Ovary (tissue), 9 donors: Measurements from ENCODE around the gene PSEN2. TPM values are rescaled to one million over a fixed set of nuclear protein-coding genes. Genes with fewer than 3 reads are reported as not detected.

ENCODE experiments used
- DNase-seq, 5 donors: peaks; one replicate each; pipeline ENCODE4 v3.0.0-alpha.2; 2019 to 2020
- H3K27ac ChIP-seq, 2 donors: fragments of 200-600 bp; one replicate each; pipeline versions ENCODE4 v1.5.1 to v1.8.0; 2019 to 2022
- H3K27me3 ChIP-seq: fragments of 200-600 bp; one replicate; pipeline ENCODE4 v1.8.0; 2022
- H3K36me3 ChIP-seq: fragments of 200-600 bp; sonication (generic); one replicate; pipeline ENCODE4 v1.5.1; 2019
- H3K4me1 ChIP-seq: one replicate; pipeline ENCODE4 v1.8.1; 2013; ENCODE audit warnings: mild to moderate bottlenecking, moderate library complexity; ENCODE audit not compliant: insufficient read depth
- H3K4me3 ChIP-seq: fragments of 200-600 bp; sonication (generic); one replicate; pipeline ENCODE4 v1.5.1; 2017
- H3K9me3 ChIP-seq, 2 donors: fragments of 200-600 bp in 1 of 2; sonication (generic) in 1 of 2; one replicate each; pipeline versions ENCODE4 v1.5.1 to v1.8.1; 2013 to 2019; ENCODE audit warnings: mild to moderate bottlenecking in 1 of 2, moderate library complexity in 1 of 2
- EP300 ChIP-seq: sonication (generic); formaldehyde crosslinking; IDR thresholded peaks from one replicate; pipeline ENCODE4 v1.6.1; 2017; ENCODE audit warnings: antibody characterized with exemption
- POLR2A ChIP-seq: fragments of 450-650 bp; IDR thresholded peaks from one replicate; pipeline ENCODE4 v1.6.1; 2017; ENCODE audit warnings: antibody characterized with exemption, mild to moderate bottlenecking, moderate library complexity
- WGBS, 3 donors: extraction: QIAGEN DNeasy Blood & Tissue Kit in 1 of 3; methylation state at CpG; one replicate each; pipeline versions ENCODE4 v1.1.5 to v1.1.7; 2013 to 2017; 5-methylcytosine and 5-hydroxymethylcytosine counted together
- intact Hi-C, 4 donors: fragments of 100-400 bp; cut with DNase I; formaldehyde crosslinking; loops; one replicate each; pipeline versions ENCODE4 v1.11.0 to v1.15.1; 2022 to 2023
- polyA plus RNA-seq, 2 donors: library from polyadenylated mRNA; stranded (reverse); fragments of 200-250 nt in 1 of 2; fragments of 350-450 nt in 1 of 2; fragmentation: Illumina TruSeq in 1 of 2; extraction: RNeasy Lipid Tissue Mini Kit (QIAGEN cat#74804) in 1 of 2; gene quantifications; one replicate each; pipeline ENCODE4 v1.2.3, GENCODE V29; 2013 to 2014
- total RNA-seq, 7 donors: library from RNA; depleted of rRNA in 2 of 7; stranded (reverse); fragments of >200 nt in 2 of 7; fragmentation: NEBNext Ultra II Directional in 3 of 7; extraction: Animal tissue kit (Norgen Biotek cat#: 25700) in 3 of 7; gene quantifications; one replicate each; pipeline versions ENCODE4 v1.1.0 to v1.2.4, GENCODE V29; 2016 to 2023
- TF ChIP-seq, protein P1 (sequence below), 3 donors: fragments of 450-650 bp in 2 of 3; fragments of 200-600 bp in 1 of 3; IDR thresholded peaks; one replicate each; pipeline versions ENCODE4 v1.5.1 to v1.8.0; 2016 to 2022; ENCODE audit warnings: antibody characterized with exemption in 3 of 3, mild to moderate bottlenecking in 1 of 3
- donor health status: DM: no; HTN: no; CAD: no; lungs with moderate emphysema.
- donor health status: DM: no; HTN: no; CAD: no.
- donor health status: Bipolar disorder and iron deficiency.
- donor health status: DM: yes; HTN: yes; CAD: no.
- donor health status: DM: no; HTN: no; CAD: no.
- donor health status: DM: yes; HTN: yes; CAD: no.

The PSEN2 gene
- total and polyA plus RNA-seq, 9 donors, result 17.8 to 37.0 (median 24.6) TPM

DNA sequence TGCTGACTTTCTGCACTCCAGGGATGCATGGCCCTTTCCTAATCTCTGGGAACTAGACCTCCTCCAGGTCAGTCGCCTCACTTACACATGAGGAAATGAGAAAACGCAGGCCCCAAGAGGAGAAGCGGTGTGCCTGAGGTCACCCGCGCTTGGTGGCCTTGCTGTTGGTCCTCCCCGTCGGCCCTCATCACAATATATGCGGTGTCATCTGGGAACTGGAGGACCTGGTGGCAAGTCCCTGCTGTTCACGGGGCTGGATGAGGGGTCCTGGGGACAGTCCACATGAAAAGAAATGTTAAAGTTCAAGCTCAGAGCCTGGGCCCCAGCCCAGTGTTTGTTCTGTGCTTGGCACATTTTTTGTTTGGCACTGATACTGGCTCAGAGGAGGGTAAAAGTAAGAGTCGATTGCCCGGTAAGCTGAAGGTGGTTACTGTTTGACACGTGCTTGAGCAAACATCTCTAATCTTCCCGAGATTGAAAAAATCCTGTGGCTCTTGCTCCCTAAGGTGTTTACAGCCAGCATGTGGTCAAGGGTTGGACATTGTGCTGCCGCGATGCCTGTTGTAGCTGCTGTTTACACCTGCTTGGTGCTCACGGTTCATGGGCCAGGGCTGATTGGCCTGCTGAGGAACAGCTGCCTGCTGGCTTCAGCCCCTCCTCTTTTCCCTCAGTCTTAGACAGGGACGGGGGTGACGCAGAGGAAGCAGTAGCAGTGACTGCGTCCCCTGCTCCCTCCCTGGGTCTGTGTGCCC lies 74.9 kb downstream of the PSEN2 start:
- TF ChIP-seq, protein P1, sequence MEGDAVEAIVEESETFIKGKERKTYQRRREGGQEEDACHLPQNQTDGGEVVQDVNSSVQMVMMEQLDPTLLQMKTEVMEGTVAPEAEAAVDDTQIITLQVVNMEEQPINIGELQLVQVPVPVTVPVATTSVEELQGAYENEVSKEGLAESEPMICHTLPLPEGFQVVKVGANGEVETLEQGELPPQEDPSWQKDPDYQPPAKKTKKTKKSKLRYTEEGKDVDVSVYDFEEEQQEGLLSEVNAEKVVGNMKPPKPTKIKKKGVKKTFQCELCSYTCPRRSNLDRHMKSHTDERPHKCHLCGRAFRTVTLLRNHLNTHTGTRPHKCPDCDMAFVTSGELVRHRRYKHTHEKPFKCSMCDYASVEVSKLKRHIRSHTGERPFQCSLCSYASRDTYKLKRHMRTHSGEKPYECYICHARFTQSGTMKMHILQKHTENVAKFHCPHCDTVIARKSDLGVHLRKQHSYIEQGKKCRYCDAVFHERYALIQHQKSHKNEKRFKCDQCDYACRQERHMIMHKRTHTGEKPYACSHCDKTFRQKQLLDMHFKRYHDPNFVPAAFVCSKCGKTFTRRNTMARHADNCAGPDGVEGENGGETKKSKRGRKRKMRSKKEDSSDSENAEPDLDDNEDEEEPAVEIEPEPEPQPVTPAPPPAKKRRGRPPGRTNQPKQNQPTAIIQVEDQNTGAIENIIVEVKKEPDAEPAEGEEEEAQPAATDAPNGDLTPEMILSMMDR (IDR thresholded peaks at IDR 0.05), result no peak
- TF ChIP-seq EP300 (no peak), POLR2A (no peak)
- H3K27me3 ChIP-seq, result no peaks in the 10 kb centered on the region
- 49 to 55% (median 50%) methylated on average over 19 of the region's 19 CpGs for WGBS, 3 donors
- H3K4me1 ChIP-seq, result peaks cover 42% of the 10 kb centered on the region
- no peak overlapping the region for H3K27ac ChIP-seq
- H3K4me3 ChIP-seq, result no peak overlapping the region
- no peaks in the 10 kb centered on the region for H3K9me3 ChIP-seq
- no peaks in the 10 kb centered on the region for H3K36me3 ChIP-seq
- no peak for DNase-seq
- intact Hi-C loops, result no loop called here

Other genes starting within 250 kb of the PSEN2 start
- gene ITPKB, start 131.3 kb upstream of the PSEN2 start, total RNA-seq, result 10 to 100 TPM; 13.6 to 43.2 (median 20.5) TPM
- gene ITPKB, start 131.3 kb upstream of the PSEN2 start, polyA plus RNA-seq, result 10 to 100 TPM; 11.3 to 19.5 TPM
- gene COQ8A, start 69.7 kb downstream of the PSEN2 start, total RNA-seq, result 100 to 1,000 TPM in 1 of 7 donors, 10 to 100 TPM in 6; 37.4 to 101 (median 71.2) TPM
- 10 to 100 TPM; 37.5 to 59.9 TPM for gene COQ8A, start 69.7 kb downstream of the PSEN2 start, polyA plus RNA-seq